ENCODE results near the gene VIPR2. TPM values are rescaled to one million over a fixed set of nuclear protein-coding genes. Genes with fewer than 3 reads are reported as not detected.

The VIPR2 gene
- total RNA-seq, 6 donors from 2014 or later = 0.30 to 0.74 (median 0.40) TPM; not detected in 3

GRCh38 chr7:159094919-159095915, 49.5 kb downstream of the VIPR2 start:
- Histone ChIP-seq H3K27ac (no peak overlapping the region), H3K36me3 (no peaks in the 10 kb centered on the region), H3K27me3 (no peaks in the 10 kb centered on the region), H3K4me1 (peaks cover 0 to 16% (median 0%) of the 10 kb centered on the region in 4 donors), H3K4me3 (no peak overlapping the region), H3K9me3 (no peaks in the 10 kb centered on the region)
- no peak for TF ChIP-seq POLR2A (IDR thresholded peaks at IDR 0.05)
- no peak for TF ChIP-seq EP300 (IDR thresholded peaks at IDR 0.05)
- TF ChIP-seq, protein P1, sequence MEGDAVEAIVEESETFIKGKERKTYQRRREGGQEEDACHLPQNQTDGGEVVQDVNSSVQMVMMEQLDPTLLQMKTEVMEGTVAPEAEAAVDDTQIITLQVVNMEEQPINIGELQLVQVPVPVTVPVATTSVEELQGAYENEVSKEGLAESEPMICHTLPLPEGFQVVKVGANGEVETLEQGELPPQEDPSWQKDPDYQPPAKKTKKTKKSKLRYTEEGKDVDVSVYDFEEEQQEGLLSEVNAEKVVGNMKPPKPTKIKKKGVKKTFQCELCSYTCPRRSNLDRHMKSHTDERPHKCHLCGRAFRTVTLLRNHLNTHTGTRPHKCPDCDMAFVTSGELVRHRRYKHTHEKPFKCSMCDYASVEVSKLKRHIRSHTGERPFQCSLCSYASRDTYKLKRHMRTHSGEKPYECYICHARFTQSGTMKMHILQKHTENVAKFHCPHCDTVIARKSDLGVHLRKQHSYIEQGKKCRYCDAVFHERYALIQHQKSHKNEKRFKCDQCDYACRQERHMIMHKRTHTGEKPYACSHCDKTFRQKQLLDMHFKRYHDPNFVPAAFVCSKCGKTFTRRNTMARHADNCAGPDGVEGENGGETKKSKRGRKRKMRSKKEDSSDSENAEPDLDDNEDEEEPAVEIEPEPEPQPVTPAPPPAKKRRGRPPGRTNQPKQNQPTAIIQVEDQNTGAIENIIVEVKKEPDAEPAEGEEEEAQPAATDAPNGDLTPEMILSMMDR (IDR thresholded peaks at IDR 0.05) = no peak
- TF ChIP-seq POLR2AphosphoS5 (IDR thresholded peaks at IDR 0.05) = no peak
- 77 to 81% methylated on average over 17 of the region's 17 CpGs for WGBS, 2 donors
- ATAC-seq (ENCODE audit: low FRiP score in 2 of 2) (no peak), DNase-seq (no peak)

GRCh38 chr7:159094023-159094740, 50.5 kb downstream of the VIPR2 start:
- ATAC-seq (ENCODE audit: low FRiP score in 2 of 2) (no peak), DNase-seq (peak in 1 of 2 donors; percentile 45)
- WGBS, 2 donors = 79 to 81% methylated on average over 10 to 16 of the region's 16 CpGs
- Histone ChIP-seq H3K4me1 (peaks cover 0 to 14% (median 0%) of the 10 kb centered on the region in 4 donors), H3K27me3 (no peaks in the 10 kb centered on the region), H3K36me3 (no peaks in the 10 kb centered on the region), H3K9me3 (no peaks in the 10 kb centered on the region), H3K4me3 (no peak overlapping the region), H3K27ac (no peak overlapping the region)
- TF ChIP-seq POLR2A (IDR thresholded peaks at IDR 0.05) = no peak
- no peak for TF ChIP-seq POLR2AphosphoS5 (IDR thresholded peaks at IDR 0.05)
- no peak for TF ChIP-seq EP300 (IDR thresholded peaks at IDR 0.05)
- TF ChIP-seq, protein P1 (IDR thresholded peaks at IDR 0.05) = no peak

DNA sequence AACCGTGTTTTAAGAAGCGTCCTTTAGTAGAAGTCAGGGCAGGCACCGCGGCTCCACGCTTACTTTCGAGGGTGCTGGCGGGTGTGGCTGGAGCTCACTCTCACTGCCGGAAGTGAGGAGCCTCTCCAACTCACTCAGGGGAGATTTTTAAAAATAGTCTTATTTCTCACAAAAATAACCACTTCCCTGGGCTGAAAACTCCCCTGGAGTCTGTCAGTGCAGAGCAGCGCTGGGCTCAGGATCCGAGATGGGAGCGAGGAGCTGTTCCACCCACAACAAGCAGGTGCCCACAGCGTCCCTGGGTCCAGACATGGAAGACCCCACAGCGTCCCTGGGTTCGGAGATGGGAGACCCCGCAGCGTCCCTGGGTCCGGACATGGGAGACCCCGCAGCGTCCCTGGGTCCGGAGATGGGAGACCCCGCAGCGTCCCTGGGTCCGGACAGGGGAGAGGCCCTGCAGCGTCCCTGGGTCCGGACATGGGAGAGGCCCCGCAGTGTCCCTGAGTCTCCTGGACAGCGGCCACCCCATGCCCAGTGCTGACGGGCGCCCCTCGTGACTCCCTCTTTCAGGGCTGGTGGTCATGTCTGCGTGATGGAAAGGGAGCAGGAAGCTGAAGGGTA, 51.2 kb downstream of the VIPR2 start:
- TF ChIP-seq POLR2A (IDR thresholded peaks at IDR 0.05) = no peak
- TF ChIP-seq POLR2AphosphoS5 (IDR thresholded peaks at IDR 0.05) = no peak
- no peak for TF ChIP-seq EP300 (IDR thresholded peaks at IDR 0.05)
- TF ChIP-seq, protein P1 (IDR thresholded peaks at IDR 0.05) = no peak
- H3K4me3 ChIP-seq = no peak overlapping the region
- H3K27ac ChIP-seq = no peak overlapping the region
- ATAC-seq (ENCODE audit: low FRiP score in 2 of 2) = no peak
- 77 to 88% methylated on average over 16 to 31 of the region's 31 CpGs for WGBS, 2 donors
- no peaks in the 10 kb centered on the region for H3K27me3 ChIP-seq
- no peaks in the 10 kb centered on the region for H3K9me3 ChIP-seq
- peaks cover 0 to 8% (median 0%) of the 10 kb centered on the region in 4 donors for H3K4me1 ChIP-seq
- no peaks in the 10 kb centered on the region for H3K36me3 ChIP-seq
- peak in 1 of 2 donors; percentile 70 for DNase-seq

- Histone ChIP-seq H3K4me3 (no peak overlapping the region), H3K27me3 (no peaks in the 10 kb centered on the region), H3K36me3 (no peaks in the 10 kb centered on the region), H3K9me3 (no peaks in the 10 kb centered on the region), H3K27ac (no peak overlapping the region), H3K4me1 (peaks cover 0 to 4% (median 0%) of the 10 kb centered on the region in 4 donors)
- ATAC-seq (ENCODE audit: low FRiP score in 2 of 2) (no peak), DNase-seq (no peak)
- WGBS, 2 donors = 73 to 74% methylated on average over 12 to 13 of the region's 13 CpGs
- TF ChIP-seq POLR2A (IDR thresholded peaks at IDR 0.05) = no peak
- TF ChIP-seq POLR2AphosphoS5 (IDR thresholded peaks at IDR 0.05) = no peak
- no peak for TF ChIP-seq EP300 (IDR thresholded peaks at IDR 0.05)
- TF ChIP-seq, protein P1 (IDR thresholded peaks at IDR 0.05) = no peak
Observed at GRCh38 chr7:159092701-159093121, 52.0 kb downstream of the VIPR2 start.
